Keratinocyte (primary cell): Measurements from ENCODE around the gene CTCFL. TPM values are rescaled to one million over a fixed set of nuclear protein-coding genes. Genes with fewer than 3 reads are reported as not detected.

Experiments used
- DNase-seq: peaks from one replicate; pipeline ENCODE4 v3.0.0-alpha.2; 2011; ENCODE audit warnings: low read depth, missing footprints, low spot score
- FAIRE-seq: peaks from 2 replicates; lab custom pipeline; 2011; peaks lifted over from hg19 to GRCh38; lab: Jason Lieb, UNC
- H2AFZ ChIP-seq: 2 replicates; pipeline ENCODE4 v1.6.0; 2012; ENCODE audit warnings: low read length, control low read depth, inconsistent platforms; ENCODE audit not compliant: control insufficient read depth
- H3K27ac ChIP-seq: 2 replicates; pipeline ENCODE4 v1.5.1; 2011; ENCODE audit warnings: low read length; ENCODE audit not compliant: control insufficient read depth, insufficient read depth
- H3K27me3 ChIP-seq: 3 replicates; pipeline ENCODE4 v1.6.0; 2011; ENCODE audit warnings: low read length; ENCODE audit not compliant: control insufficient read depth, insufficient read depth; ENCODE audit errors: extremely low read depth
- H3K36me3 ChIP-seq, 2 experiments: 2 replicates in 1 of 2; 3 replicates in 1 of 2; pipeline ENCODE4 v1.5.1; 2011; ENCODE audit warnings: low read length in 2 of 2, mild to moderate bottlenecking in 1 of 2; ENCODE audit not compliant: control insufficient read depth in 2 of 2, insufficient read depth in 2 of 2; ENCODE audit errors: extremely low read depth in 1 of 2
- H3K4me1 ChIP-seq: 3 replicates; pipeline ENCODE4 v1.5.1; 2011; ENCODE audit warnings: low read length; ENCODE audit not compliant: control insufficient read depth, insufficient read depth; ENCODE audit errors: extremely low read depth
- H3K4me2 ChIP-seq: 3 replicates; pipeline ENCODE4 v1.6.0; 2011; ENCODE audit warnings: low read depth, low read length; ENCODE audit not compliant: control insufficient read depth, insufficient read depth; ENCODE audit errors: extremely low read depth
- H3K4me3 ChIP-seq, 3 experiments: fragments of 200-600 bp in 1 of 3; sonication (generic) in 1 of 3; 2 replicates in 2 of 3; 3 replicates in 1 of 3; pipeline ENCODE4 v1.5.1; 2011 to 2016; ENCODE audit warnings: low read length in 3 of 3, mild to moderate bottlenecking in 3 of 3, control low read depth in 2 of 3, inconsistent platforms in 1 of 3, low read depth in 1 of 3, mixed read lengths in 1 of 3, mixed run types in 1 of 3, moderate library complexity in 1 of 3; ENCODE audit not compliant: control insufficient read depth in 2 of 3, insufficient read depth in 2 of 3; ENCODE audit errors: extremely low read depth in 1 of 3
- H3K79me2 ChIP-seq: 2 replicates; pipeline ENCODE4 v1.6.0; 2012; ENCODE audit warnings: low read length; ENCODE audit not compliant: control insufficient read depth, insufficient read depth
- H3K9ac ChIP-seq: 3 replicates; pipeline ENCODE4 v1.6.0; 2011; ENCODE audit warnings: low read length; ENCODE audit not compliant: control insufficient read depth, insufficient read depth; ENCODE audit errors: extremely low read depth
- H3K9me1 ChIP-seq: 3 replicates; pipeline ENCODE4 v1.6.0; 2011; ENCODE audit warnings: low read length; ENCODE audit not compliant: control insufficient read depth, insufficient read depth; ENCODE audit errors: extremely low read depth
- H3K9me3 ChIP-seq: 2 replicates; pipeline ENCODE4 v1.5.1; 2012; ENCODE audit warnings: low read depth, low read length; ENCODE audit not compliant: control insufficient read depth
- H4K20me1 ChIP-seq: 3 replicates; pipeline ENCODE4 v1.6.0; 2011; ENCODE audit warnings: low read length; ENCODE audit not compliant: control insufficient read depth, insufficient read depth; ENCODE audit errors: extremely low read depth
- EZH2 ChIP-seq: IDR thresholded peaks from one replicate; pipeline ENCODE4 v1.6.1; 2012; ENCODE audit warnings: inconsistent platforms, mild to moderate bottlenecking, low read length, moderate library complexity
- dilution Hi-C: fragments of 300-500 bp; cut with MboI; formaldehyde crosslinking; loops from one replicate; pipeline ENCODE4 v1.7.0; 2020; ENCODE audit warnings: low sequenced_read_pairs; ENCODE audit not compliant: extremely low pct_ligation_motif_present
- polyA plus RNA-seq, 5 experiments: library from polyadenylated mRNA; depleted of rRNA in 3 of 5; stranded (reverse) in 3 of 5; stranded (forward) in 1 of 5; unstranded in 1 of 5; fragments of >200 nt; gene quantifications; 1 replicate in 1 of 5; 2 replicates in 3 of 5; 3 replicates in 1 of 5; pipeline versions ENCODE4 v1.2.1 to v1.2.3, GENCODE V29; 2011 to 2012; ENCODE audit warnings: missing spikeins in 2 of 5, low read depth in 1 of 5, low replicate concordance in 1 of 5
- TF ChIP-seq, protein P1 (sequence below), 3 experiments: IDR thresholded peaks in 1 of 3; conservative IDR thresholded peaks in 1 of 3; optimal IDR thresholded peaks in 1 of 3; 2 replicates in 2 of 3; 3 replicates in 1 of 3; pipeline versions ENCODE3 to v1.5.1; 2011; ENCODE audit warnings: low read length in 3 of 3, mild to moderate bottlenecking in 3 of 3, moderate library complexity in 2 of 3, control low read depth in 1 of 3, inconsistent platforms in 1 of 3; ENCODE audit not compliant: insufficient read depth in 2 of 3; ENCODE audit errors: extremely low read depth in 1 of 3

Gene CTCFL
- polyA plus RNA-seq, 1 donor (not counting 4 experiments of a cell fraction or from before 2014, with no cell fraction given) = not detected

DNA sequence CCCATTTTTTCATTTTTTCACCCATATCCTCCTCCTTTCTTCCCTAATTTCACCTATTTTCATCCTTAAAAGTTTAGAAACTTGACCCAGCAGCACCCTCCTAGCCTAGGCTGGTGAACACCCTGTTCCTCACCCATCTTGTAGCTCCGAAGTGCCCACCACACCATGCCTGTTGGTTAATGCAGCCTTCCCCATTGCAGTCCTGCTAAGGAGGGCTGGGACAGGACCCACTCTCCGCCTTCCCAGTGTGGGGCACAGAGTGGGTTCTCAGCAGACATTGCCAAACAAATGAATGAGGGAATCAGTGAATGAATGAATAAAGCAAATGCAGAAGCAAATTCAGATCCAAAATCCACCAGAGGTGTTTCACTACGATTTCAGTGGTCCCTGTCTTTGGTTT lies 45.7 kb downstream of the CTCFL start:
- Histone ChIP-seq H3K4me3 (no peak overlapping the region), H3K27ac (no peak overlapping the region), H3K9me1 (no peaks in the 10 kb centered on the region), H4K20me1 (no peaks in the 10 kb centered on the region), H3K79me2 (no peaks in the 10 kb centered on the region), H3K9me3 (no peaks in the 10 kb centered on the region), H3K4me1 (no peaks in the 10 kb centered on the region), H3K4me2 (no peak overlapping the region), H3K9ac (no peak overlapping the region), H2AFZ (no peak overlapping the region), H3K27me3 (peaks cover 35% of the 10 kb centered on the region), H3K36me3 (no peaks in the 10 kb centered on the region)
- DNase-seq (no peak), FAIRE-seq (no peak)
- no peak for TF ChIP-seq EZH2
- TF ChIP-seq, protein P1, sequence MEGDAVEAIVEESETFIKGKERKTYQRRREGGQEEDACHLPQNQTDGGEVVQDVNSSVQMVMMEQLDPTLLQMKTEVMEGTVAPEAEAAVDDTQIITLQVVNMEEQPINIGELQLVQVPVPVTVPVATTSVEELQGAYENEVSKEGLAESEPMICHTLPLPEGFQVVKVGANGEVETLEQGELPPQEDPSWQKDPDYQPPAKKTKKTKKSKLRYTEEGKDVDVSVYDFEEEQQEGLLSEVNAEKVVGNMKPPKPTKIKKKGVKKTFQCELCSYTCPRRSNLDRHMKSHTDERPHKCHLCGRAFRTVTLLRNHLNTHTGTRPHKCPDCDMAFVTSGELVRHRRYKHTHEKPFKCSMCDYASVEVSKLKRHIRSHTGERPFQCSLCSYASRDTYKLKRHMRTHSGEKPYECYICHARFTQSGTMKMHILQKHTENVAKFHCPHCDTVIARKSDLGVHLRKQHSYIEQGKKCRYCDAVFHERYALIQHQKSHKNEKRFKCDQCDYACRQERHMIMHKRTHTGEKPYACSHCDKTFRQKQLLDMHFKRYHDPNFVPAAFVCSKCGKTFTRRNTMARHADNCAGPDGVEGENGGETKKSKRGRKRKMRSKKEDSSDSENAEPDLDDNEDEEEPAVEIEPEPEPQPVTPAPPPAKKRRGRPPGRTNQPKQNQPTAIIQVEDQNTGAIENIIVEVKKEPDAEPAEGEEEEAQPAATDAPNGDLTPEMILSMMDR (optimal IDR thresholded peaks at IDR 0.05 in 1 of 3, IDR thresholded peaks at IDR 0.05 in 1 of 3, conservative IDR thresholded peaks at IDR 0.05 in 1 of 3; ENCODE audit: extremely low read depth in 1 of 3, insufficient read depth in 2 of 3, low read length in 3 of 3) = no peak
- dilution Hi-C loops = no loop called here

DNA sequence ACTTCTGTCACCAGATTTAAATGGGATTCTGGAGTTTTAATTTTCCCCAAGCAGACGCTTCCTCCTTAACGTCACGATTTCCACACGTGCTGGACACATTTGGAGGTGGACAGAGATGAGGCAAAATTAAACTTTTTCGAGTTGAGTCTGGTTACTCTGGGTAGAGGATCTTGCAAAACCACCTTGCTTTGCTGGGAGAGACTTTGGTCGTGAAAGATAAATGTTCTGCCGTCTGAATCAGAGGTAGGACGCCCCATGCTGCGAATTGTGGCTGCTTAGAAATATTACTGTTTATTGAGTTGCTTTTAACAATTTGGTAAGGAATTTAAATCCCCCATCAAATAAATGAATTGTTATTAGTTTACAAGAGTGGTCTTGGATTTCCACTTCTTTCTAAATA lies 46.8 kb downstream of the CTCFL start:
- Histone ChIP-seq H3K4me1 (no peaks in the 10 kb centered on the region), H4K20me1 (no peaks in the 10 kb centered on the region), H3K79me2 (no peaks in the 10 kb centered on the region), H3K4me2 (no peak overlapping the region), H3K27ac (no peak overlapping the region), H3K9me3 (no peaks in the 10 kb centered on the region), H3K36me3 (no peaks in the 10 kb centered on the region), H2AFZ (no peak overlapping the region), H3K9me1 (no peaks in the 10 kb centered on the region), H3K9ac (no peak overlapping the region), H3K27me3 (peaks cover 39% of the 10 kb centered on the region), H3K4me3 (no peak overlapping the region)
- dilution Hi-C loops = no loop called here
- DNase-seq (no peak), FAIRE-seq (no peak)
- TF ChIP-seq EZH2 = no peak
- TF ChIP-seq, protein P1 (optimal IDR thresholded peaks at IDR 0.05 in 1 of 3, IDR thresholded peaks at IDR 0.05 in 1 of 3, conservative IDR thresholded peaks at IDR 0.05 in 1 of 3; ENCODE audit: extremely low read depth in 1 of 3, insufficient read depth in 2 of 3, low read length in 3 of 3) = no peak
